Glomerular visceral epithelial cell (primary cell): ENCODE data around the gene ABCC3.
"Not testable (repeated sequence)": the region's sequence is repeated elsewhere in the genome, so short reads cannot be mapped to it uniquely, and the experiment has no call there.

Source experiments
- DNase-seq: peaks from one replicate; pipeline ENCODE4 v3.0.0-alpha.2; 2016; ENCODE audit errors: extremely low spot score

The ABCC3 gene

DNA sequence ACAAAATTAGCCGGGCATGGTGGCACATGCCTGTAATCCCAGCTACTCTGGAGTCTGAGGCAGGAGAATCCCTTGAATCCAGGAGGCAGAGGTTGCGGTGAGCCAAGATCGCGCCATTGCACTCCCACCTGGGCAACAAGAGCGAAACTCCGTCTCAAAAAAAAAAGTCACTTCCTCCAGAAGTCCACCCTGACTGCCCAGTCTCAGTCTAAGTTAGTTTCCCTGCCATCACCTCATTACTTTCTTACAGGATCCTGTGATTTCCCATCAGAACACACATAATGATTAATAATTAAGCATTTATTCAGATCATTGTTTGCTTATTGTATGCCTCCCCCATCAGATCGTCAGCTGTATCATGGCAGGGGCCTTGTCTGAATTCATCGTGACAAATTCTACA, 31.6 kb downstream of the ABCC3 start:
- no peak for DNase-seq

- DNase-seq: no peak
Observed at GRCh38 chr17:50667259-50668024, 32.8 kb downstream of the ABCC3 start.

DNA sequence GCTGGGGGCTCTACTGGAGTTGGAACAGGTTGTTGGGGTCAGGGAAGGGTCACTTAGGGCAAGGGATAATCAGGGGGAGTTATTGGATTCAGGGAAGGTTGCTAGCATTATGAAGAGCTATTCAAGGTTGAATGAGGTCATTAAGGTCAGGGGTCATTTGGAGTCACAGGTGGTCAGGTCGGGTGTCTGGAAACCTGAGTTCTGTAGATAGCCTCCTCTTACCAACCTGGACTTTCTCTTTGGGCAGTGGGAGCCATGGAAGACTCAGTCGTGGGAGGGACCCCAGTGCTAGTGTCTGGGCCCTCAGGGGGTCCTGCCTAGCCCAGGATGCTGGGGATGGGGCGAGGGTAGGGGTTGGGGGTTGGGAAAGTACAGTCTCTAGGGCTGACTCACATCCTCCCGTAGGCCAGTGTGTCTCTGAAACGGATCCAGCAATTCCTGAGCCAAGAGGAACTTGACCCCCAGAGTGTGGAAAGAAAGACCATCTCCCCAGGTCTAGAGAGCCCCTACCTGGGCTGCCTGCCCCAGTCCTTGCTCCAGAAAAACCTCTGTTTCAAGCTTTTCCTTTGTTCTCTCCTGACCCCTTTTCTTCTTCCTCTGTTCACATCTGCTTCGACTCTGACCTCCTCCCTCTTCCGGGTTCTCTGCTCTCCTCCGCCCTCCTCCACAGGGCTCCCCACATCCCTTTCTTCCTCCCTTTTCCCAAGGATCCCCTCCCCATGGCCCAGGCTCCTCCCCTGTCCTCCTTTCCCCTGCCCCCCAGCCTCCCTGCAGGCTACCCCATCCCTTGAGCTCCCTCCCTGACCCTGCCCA, 33.5 kb downstream of the ABCC3 start:
- DNase-seq: peak; percentile 40

GRCh38 chr17:50668838-50669581, 34.3 kb downstream of the ABCC3 start:
- DNase-seq: no peak

GRCh38 chr17:50672071-50672470, 37.4 kb downstream of the ABCC3 start:
- DNase-seq: no peak

DNA sequence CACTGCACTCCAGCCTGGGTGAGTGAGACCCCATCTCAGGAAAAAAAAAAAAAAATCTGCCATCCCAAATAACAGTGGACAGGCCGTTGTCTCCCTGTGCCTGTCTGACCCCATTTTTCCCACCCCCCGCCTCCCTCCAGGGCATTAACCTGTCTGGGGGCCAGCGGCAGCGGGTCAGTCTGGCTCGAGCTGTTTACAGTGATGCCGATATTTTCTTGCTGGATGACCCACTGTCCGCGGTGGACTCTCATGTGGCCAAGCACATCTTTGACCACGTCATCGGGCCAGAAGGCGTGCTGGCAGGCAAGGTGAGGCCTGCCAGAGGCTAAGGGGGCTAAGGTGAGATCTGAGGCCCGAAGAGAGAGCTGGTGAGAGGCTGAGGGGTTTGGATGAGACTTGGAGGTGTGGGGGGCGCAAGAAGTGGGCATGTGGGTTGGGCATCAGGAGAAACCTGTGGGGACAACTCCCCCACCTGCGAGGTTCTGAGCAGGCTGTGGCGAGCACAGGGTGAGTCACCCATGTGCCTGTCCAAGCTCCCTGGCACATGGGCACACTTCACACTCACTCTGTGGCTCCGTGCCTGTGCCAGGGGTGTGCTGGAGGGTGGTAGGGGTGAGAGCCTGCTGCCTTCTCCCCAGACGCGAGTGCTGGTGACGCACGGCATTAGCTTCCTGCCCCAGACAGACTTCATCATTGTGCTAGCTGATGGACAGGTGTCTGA, 38.3 kb downstream of the ABCC3 start:
- DNase-seq: no peak

DNA sequence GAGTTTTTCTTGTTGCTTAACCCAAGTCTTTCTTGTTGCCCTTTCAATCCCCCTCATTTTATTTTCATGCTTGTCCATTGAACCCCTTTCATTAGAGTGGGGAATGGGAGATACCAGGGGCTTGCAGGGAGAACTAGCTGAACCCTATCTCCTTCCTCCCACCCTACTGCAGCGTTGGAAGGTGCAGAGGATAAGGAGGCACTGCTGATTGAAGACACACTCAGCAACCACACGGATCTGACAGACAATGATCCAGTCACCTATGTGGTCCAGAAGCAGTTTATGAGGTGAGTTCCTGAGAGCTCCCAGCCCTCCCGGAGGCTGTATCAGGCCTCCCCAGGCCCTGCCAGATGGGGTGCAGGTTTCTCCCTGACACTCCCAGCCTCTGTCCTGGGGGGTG, 40.5 kb downstream of the ABCC3 start:
- DNase-seq: no peak

DNA sequence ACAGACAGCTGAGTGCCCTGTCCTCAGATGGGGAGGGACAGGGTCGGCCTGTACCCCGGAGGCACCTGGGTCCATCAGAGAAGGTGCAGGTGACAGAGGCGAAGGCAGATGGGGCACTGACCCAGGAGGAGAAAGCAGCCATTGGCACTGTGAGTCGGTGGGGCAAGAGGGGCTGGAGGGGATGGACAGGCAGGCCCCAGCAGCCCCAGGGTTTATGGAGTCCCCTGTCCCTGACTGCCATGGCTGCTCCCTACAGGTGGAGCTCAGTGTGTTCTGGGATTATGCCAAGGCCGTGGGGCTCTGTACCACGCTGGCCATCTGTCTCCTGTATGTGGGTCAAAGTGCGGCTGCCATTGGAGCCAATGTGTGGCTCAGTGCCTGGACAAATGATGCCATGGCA, 40.9 kb downstream of the ABCC3 start:
- no peak for DNase-seq

- DNase-seq: no peak
Observed at GRCh38 chr17:50676065-50676975, 41.6 kb downstream of the ABCC3 start.

- DNase-seq: no peak
Observed at GRCh38 chr17:50677851-50678375, 43.2 kb downstream of the ABCC3 start.

DNA sequence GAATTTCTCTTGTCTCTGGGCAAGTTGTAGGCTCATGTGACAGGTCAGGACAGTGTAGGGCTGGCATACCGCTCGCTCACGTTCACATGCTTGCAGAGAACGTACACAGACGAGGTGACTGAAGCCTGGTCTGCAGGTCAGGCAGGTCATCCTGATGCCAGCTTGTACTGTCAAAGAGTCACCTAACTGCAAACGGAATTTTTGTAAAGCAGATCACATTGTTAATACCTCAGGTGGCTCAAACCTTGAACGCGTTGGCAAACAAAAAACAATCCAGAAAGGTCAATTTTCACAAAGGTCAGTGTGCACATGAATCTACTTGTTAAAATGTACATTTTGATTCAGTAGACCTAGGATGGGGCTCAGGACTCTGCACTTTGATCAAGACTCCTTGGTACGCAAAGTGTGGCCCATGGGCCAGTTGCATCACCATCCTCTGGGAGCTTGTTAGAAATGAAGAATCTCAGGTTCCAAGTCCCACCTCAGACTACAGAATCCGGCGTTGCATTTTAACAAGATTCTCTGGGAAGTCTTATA, 44.4 kb downstream of the ABCC3 start:
- no peak for DNase-seq

DNA sequence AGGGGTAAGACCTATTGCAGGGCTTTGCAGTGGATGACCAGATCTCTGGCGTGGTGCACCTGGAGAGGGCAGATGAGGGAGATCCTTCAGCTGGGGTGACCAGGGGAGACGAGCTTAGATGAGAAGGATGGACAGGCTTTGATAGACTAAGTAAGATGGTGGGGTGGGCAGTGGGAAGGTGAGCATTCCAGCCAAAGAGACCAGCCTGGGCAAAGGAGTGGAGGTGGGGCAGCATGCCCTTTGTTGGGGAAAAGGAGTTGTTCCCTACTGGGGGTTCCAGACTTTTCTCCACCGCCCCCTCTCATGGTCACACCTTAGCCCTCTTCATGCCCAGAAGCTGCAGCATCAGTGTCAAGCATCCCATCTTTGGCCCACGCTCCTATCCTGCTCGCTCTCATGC, 45.4 kb downstream of the ABCC3 start:
- DNase-seq: no peak

DNA sequence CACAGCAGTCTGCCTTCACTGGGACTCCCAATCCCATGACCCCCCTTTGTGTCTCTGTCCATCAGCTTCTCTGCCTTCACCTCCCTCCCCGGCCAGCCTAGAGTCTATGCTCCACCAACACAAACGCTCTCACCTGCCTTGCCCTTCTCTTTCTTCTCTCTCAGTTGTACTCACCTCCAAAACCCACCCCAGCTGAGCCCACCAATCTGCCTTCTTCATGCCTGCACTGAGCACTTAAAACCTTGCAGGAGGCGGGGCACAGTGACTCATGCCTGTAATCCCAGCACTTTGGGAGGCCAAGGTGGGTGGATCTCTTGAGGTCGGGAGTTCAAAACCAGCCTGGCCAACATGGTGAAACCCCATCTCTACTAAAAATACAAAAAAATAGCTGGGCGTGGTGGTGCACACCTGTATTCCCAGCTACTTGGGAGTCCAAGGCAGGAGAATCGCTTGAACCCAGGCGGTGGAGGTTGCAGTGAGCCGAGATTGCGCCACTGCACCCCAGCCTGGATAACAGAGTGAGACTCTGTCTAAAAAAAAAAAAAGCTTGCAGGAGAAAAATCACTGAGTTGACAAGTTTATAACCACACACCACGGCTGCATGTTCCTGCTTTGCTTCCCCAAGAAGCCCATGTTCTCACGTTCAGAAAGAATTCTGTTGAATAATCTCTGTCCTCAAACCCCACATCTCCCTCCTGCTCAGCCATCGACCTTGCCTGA, 46.0 kb downstream of the ABCC3 start:
- not testable (repeated sequence) for DNase-seq

- DNase-seq: peak; percentile 76
Observed at GRCh38 chr17:50681263-50682200, 46.9 kb downstream of the ABCC3 start.

DNA sequence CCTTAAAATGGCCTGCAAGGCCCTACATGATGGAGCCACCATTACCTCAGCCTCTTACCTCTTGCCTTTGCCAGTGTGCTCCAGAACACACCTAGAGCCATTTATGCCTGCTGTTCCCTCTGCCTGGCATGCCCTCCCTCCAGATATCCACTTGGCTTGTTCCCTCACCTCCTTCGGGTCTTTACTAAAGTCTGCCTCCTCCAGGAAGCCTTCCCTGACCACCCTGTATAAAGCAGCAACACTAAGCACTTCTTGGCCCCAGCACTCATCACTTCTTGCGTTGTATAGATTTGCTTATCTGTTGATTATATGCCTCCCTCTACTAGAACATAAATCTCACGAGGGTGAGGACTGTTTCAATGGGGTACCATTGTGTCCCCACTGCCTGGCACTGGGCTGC, 47.8 kb downstream of the ABCC3 start:
- DNase-seq: no peak

DNA sequence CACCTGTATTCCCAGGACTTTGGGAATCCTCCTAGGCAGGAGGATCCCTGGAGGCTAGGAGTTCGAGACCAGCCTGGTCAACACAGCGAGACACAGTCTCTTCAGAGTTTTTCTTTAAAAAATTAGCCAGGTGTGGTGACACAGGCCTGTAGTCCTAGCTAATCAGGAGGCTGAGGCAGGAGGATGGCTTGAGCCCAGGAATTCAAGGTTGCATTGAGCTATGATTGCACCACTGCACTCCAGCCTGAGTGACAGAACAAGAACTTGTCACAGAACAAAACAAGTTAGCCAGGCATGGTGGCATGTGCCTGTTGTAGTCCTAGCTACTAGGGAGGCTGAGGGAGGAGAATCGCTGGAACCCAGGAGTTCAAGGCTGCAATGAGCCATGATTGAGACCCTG, 48.3 kb downstream of the ABCC3 start:
- DNase-seq: no peak

DNA sequence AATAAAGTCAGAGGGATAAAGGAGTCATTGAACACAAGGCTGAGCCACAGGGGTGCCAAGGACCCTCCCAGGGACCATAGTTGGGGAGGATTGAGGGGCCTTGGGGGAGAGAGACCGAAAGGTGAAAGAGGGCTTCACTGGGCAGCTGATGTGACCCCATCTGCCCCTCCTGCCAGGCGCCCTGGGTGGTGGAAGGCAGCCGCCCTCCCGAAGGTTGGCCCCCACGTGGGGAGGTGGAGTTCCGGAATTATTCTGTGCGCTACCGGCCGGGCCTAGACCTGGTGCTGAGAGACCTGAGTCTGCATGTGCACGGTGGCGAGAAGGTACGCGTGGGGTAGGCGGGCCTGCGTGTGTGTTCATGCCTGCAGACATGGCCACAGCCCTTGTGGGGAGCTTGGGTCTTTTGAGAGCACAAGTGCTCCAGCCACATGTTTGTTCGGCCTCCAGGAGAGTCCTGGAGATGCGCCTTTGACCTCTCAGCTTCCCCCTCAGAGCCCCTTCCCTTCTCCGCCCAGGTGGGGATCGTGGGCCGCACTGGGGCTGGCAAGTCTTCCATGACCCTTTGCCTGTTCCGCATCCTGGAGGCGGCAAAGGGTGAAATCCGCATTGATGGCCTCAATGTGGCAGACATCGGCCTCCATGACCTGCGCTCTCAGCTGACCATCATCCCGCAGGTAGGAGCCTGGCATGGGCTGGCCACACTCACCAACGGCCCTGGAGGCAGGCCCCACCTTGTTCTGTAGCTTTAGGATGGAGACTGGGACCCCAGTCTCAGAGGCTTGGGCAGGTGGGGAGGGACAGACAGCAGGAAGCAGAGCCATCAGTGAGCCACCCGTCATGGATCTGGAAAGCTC, 49.0 kb downstream of the ABCC3 start:
- no peak for DNase-seq

DNA sequence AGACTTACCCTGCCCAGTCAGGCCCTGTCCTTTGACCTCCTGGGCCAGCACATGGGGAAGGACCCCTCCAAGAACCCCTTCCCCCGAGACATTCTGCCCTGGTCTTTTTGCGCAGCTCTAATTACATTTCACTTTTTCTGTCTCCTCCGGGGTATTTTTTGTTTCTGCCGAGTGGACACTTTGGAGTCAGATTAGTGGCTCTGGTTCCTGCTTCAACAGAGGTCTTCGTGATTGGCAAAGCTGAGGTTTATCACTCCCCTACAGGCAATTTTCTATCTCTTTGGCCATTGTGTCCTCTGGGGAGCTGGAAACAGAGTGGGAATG, 49.6 kb downstream of the ABCC3 start:
- no peak for DNase-seq
